Small intestine (tissue), 7 donors: ENCODE data around the gene DPP6. TPM values are rescaled to one million over a fixed set of nuclear protein-coding genes. Genes with fewer than 3 reads are reported as not detected.

Experiments used
- DNase-seq, 2 donors: peaks; one replicate each; pipeline versions ENCODE4 v3.0.0 to v3.0.0-alpha.2; 2013
- FAIRE-seq: peaks from 2 replicates; lab custom pipeline; 2012; peaks lifted over from hg19 to GRCh38; lab: Jason Lieb, UNC
- H3K27ac ChIP-seq, 3 donors: one replicate each; pipeline ENCODE4 v1.5.1; 2013; ENCODE audit warnings: low read length in 2 of 3, mild to moderate bottlenecking in 2 of 3, control low read depth in 1 of 3, inconsistent platforms in 1 of 3, low read depth in 1 of 3, moderate library complexity in 1 of 3
- H3K27me3 ChIP-seq, 3 donors: one replicate each; pipeline ENCODE4 v1.6.1; 2013; ENCODE audit warnings: low read length in 3 of 3, inconsistent platforms in 1 of 3; ENCODE audit not compliant: control insufficient read depth in 3 of 3, insufficient read depth in 3 of 3
- H3K36me3 ChIP-seq, 3 donors: one replicate each; pipeline ENCODE4 v1.6.1; 2013; ENCODE audit warnings: low read length in 3 of 3, inconsistent platforms in 1 of 3, low read depth in 1 of 3, mild to moderate bottlenecking in 1 of 3, moderate library complexity in 1 of 3; ENCODE audit not compliant: control insufficient read depth in 3 of 3, insufficient read depth in 2 of 3
- H3K4me1 ChIP-seq, 3 donors: one replicate each; pipeline ENCODE4 v1.6.1; 2013; ENCODE audit warnings: low read length in 2 of 3, inconsistent platforms in 1 of 3, low read depth in 1 of 3, mild to moderate bottlenecking in 1 of 3, moderate library complexity in 1 of 3; ENCODE audit not compliant: control insufficient read depth in 3 of 3, insufficient read depth in 2 of 3
- H3K4me3 ChIP-seq, 3 donors: one replicate each; pipeline ENCODE4 v1.5.1; 2013; ENCODE audit warnings: low read length in 3 of 3, control low read depth in 1 of 3, inconsistent platforms in 1 of 3, low read depth in 1 of 3, mild to moderate bottlenecking in 1 of 3, moderate library complexity in 1 of 3
- H3K9me3 ChIP-seq, 2 donors: one replicate each; pipeline ENCODE4 v1.6.1; 2013; ENCODE audit warnings: low read depth in 1 of 2, low read length in 1 of 2; ENCODE audit not compliant: control insufficient read depth in 2 of 2, insufficient read depth in 1 of 2
- WGBS, 3 donors: extraction: QIAGEN DNeasy Blood & Tissue Kit; methylation state at CpG; one replicate each; pipeline ENCODE4 v1.1.7; 2013; 5-methylcytosine and 5-hydroxymethylcytosine counted together
- polyA plus RNA-seq, 4 donors: library from polyadenylated mRNA; stranded (reverse) in 3 of 4; unstranded in 1 of 4; fragments of 200-250 nt in 3 of 4; fragments of 120-200 nt in 1 of 4; gene quantifications; one replicate each; pipeline versions ENCODE4 v1.2.1 to v1.2.3, GENCODE V29; 2013
- donor health status: healthy with polysubstance abuse.
- donor health status: control.
- donor health status: control.
- donor health status: Bipolar disorder and iron deficiency.
- donor health status: healthy.

Gene DPP6
- polyA plus RNA-seq, 4 donors, result 0.80 to 1.8 TPM; not detected in 2

DNA sequence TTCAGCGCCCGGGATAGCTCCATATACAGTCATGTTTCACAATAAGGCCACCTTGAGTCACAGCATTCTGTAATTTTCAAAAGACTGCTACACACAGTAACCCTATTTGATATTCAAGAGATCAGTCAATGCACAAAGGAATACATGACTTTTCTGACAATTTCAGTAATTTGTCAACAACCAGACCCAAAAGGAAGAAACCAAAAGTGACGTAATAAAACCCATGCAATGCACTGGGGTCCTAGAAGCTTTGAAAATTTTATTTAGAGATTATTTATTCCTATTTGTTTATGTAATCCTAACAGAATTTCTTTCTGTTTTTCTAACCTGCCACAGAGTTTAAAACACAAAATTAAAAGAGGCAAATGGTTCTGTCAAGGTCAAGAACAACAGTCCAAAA lies 421.2 kb downstream of the DPP6 start:
- Histone ChIP-seq H3K4me1 (no peaks in the 10 kb centered on the region), H3K36me3 (no peaks in the 10 kb centered on the region), H3K9me3 (peaks cover 0 to 2% of the 10 kb centered on the region in 2 donors), H3K27me3 (no peaks in the 10 kb centered on the region), H3K27ac (no peak overlapping the region), H3K4me3 (no peak overlapping the region)
- WGBS, 3 donors, result 87 to 91% (median 87%) methylated on average over 3 of the region's 3 CpGs
- DNase-seq, result no peak
- FAIRE-seq, result no peak

- Histone ChIP-seq H3K9me3 (peaks cover 0 to 2% of the 10 kb centered on the region in 2 donors), H3K4me1 (no peaks in the 10 kb centered on the region), H3K36me3 (no peaks in the 10 kb centered on the region), H3K27ac (no peak overlapping the region), H3K4me3 (no peak overlapping the region), H3K27me3 (no peaks in the 10 kb centered on the region)
- 57 to 63% (median 58%) methylated on average over 10 of the region's 10 CpGs for WGBS, 3 donors
- DNase-seq (no peak), FAIRE-seq (no peak)
Observed at GRCh38 chr7:154474903-154475520, 422.8 kb downstream of the DPP6 start.

DNA sequence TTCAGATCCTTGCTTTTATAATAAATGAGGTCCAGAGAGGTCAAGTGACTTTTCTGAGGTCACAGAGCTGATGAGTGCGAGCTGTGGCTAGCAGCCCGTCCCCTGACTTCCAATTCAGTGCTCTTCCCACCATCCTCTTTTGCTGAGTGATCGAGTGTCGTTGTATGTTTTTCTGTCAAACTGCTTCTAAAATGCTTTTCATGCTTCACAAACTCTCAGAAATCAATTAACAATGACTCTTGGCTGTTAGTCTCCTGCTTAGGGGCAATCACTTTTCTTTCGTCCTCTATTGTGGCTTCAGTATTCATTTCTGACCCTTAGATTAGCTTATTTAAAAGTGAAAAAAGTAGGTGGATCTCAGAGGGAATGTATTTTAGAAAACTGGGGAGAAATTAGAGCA lies 423.7 kb downstream of the DPP6 start:
- no peaks in the 10 kb centered on the region for H3K27me3 ChIP-seq
- no peak overlapping the region for H3K4me3 ChIP-seq
- FAIRE-seq, result no peak
- H3K27ac ChIP-seq, result no peak overlapping the region
- no peaks in the 10 kb centered on the region for H3K36me3 ChIP-seq
- no peak for DNase-seq
- WGBS, 3 donors, result 35 to 59% (median 52%) methylated on average over 5 of the region's 5 CpGs
- peaks cover 0 to 2% of the 10 kb centered on the region in 2 donors for H3K9me3 ChIP-seq
- no peaks in the 10 kb centered on the region for H3K4me1 ChIP-seq

DNA sequence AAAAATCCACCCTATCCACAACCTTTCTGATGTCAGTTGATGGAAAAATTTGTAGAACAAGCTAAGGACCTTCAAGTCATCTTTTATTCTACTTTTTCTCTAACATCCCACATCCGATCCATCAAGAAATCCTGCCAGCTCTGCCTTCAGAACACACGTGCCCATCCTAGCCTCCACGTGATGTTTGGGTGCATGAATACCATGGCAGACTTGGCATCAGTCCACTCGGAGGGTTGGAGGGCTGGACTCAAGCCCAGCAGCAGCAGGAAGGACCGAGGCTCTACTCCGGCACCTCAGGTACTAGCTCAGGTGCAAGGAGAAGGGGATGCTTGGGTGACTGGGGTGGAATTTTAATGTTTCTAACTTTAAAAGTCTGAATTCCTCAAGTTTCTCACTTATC lies 428.6 kb downstream of the DPP6 start:
- H3K4me1 ChIP-seq, result no peaks in the 10 kb centered on the region
- H3K27ac ChIP-seq, result no peak overlapping the region
- no peaks in the 10 kb centered on the region for H3K27me3 ChIP-seq
- H3K4me3 ChIP-seq, result no peak overlapping the region
- DNase-seq (no peak), FAIRE-seq (no peak)
- H3K36me3 ChIP-seq, result no peaks in the 10 kb centered on the region
- no peaks in the 10 kb centered on the region for H3K9me3 ChIP-seq
- WGBS, 3 donors, result 59 to 71% (median 65%) methylated on average over 6 of the region's 6 CpGs

GRCh38 chr7:154482863-154483262 lies 430.7 kb downstream of the DPP6 start:
- 87 to 90% (median 90%) methylated on average over 11 of the region's 11 CpGs for WGBS, 3 donors
- Histone ChIP-seq H3K4me3 (no peak overlapping the region), H3K36me3 (no peaks in the 10 kb centered on the region), H3K27ac (no peak overlapping the region), H3K27me3 (no peaks in the 10 kb centered on the region), H3K9me3 (no peaks in the 10 kb centered on the region), H3K4me1 (no peaks in the 10 kb centered on the region)
- FAIRE-seq, result no peak
- DNase-seq, result no peak

GRCh38 chr7:154484406-154484805 lies 432.2 kb downstream of the DPP6 start:
- H3K27ac ChIP-seq, result no peak overlapping the region
- no peak for DNase-seq
- H3K27me3 ChIP-seq, result no peaks in the 10 kb centered on the region
- no peak overlapping the region for H3K4me3 ChIP-seq
- FAIRE-seq, result no peak
- WGBS, 3 donors, result 43 to 54% (median 48%) methylated on average over 7 of the region's 7 CpGs
- H3K9me3 ChIP-seq, result no peaks in the 10 kb centered on the region
- no peaks in the 10 kb centered on the region for H3K4me1 ChIP-seq
- no peaks in the 10 kb centered on the region for H3K36me3 ChIP-seq

DNA sequence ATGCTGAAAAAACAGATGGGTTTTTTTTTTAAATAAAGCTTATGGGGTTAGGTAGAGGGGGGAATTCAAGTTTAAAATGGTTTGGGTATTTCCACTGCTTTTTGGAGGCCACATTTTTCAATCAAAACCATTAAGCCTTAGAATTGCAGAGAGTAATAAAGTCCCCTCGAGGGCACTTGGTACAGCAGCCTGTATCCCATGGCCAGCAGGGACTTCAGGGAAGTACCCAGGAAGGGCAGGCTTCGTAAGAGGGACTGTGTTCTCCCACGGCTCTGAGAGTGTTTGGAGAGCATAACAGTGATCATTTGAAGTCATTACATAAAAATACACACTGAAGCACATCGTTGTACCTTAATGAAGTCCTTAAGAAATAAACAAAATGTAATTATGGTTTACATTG lies 432.7 kb downstream of the DPP6 start:
- no peaks in the 10 kb centered on the region for H3K36me3 ChIP-seq
- no peaks in the 10 kb centered on the region for H3K27me3 ChIP-seq
- no peak for DNase-seq
- H3K9me3 ChIP-seq, result no peaks in the 10 kb centered on the region
- H3K27ac ChIP-seq, result no peak overlapping the region
- H3K4me1 ChIP-seq, result no peaks in the 10 kb centered on the region
- FAIRE-seq, result no peak
- WGBS, 3 donors, result 50 to 56% (median 53%) methylated on average over 4 of the region's 4 CpGs
- H3K4me3 ChIP-seq, result no peak overlapping the region

GRCh38 chr7:154489897-154490296 lies 437.7 kb downstream of the DPP6 start:
- H3K4me3 ChIP-seq, result no peak overlapping the region
- H3K4me1 ChIP-seq, result no peaks in the 10 kb centered on the region
- DNase-seq, result no peak
- H3K27me3 ChIP-seq, result no peaks in the 10 kb centered on the region
- no peak for FAIRE-seq
- H3K27ac ChIP-seq, result no peak overlapping the region
- 84 to 91% (median 89%) methylated on average over 4 of the region's 4 CpGs for WGBS, 3 donors
- H3K9me3 ChIP-seq, result no peaks in the 10 kb centered on the region
- H3K36me3 ChIP-seq, result no peaks in the 10 kb centered on the region

- DNase-seq, result no peak
- FAIRE-seq, result no peak
- 83 to 91% (median 86%) methylated on average over 5 of the region's 5 CpGs for WGBS, 3 donors
Observed at GRCh38 chr7:154493594-154493993, 441.4 kb downstream of the DPP6 start.

More at GRCh38 chr7:154493594-154493993, 441.4 kb downstream of the DPP6 start:
- Histone ChIP-seq H3K36me3 (no peaks in the 10 kb centered on the region), H3K4me3 (no peak overlapping the region), H3K27ac (no peak overlapping the region), H3K4me1 (no peaks in the 10 kb centered on the region), H3K27me3 (no peaks in the 10 kb centered on the region), H3K9me3 (no peaks in the 10 kb centered on the region)
